GM10266 (cell line): ENCODE data around the gene RBM20.

Experiments
- DNase-seq: peaks from one replicate; pipeline ENCODE4 v3.0.0; 2012; ENCODE audit errors: extremely low spot score
- TF ChIP-seq, protein P1 (sequence below): IDR thresholded peaks from 2 replicates; pipeline ENCODE4 v1.5.1; 2012; ENCODE audit warnings: mild to moderate bottlenecking, low read depth; ENCODE audit not compliant: control insufficient read depth, insufficient read depth; ENCODE audit errors: missing control alignments

The RBM20 gene

DNA sequence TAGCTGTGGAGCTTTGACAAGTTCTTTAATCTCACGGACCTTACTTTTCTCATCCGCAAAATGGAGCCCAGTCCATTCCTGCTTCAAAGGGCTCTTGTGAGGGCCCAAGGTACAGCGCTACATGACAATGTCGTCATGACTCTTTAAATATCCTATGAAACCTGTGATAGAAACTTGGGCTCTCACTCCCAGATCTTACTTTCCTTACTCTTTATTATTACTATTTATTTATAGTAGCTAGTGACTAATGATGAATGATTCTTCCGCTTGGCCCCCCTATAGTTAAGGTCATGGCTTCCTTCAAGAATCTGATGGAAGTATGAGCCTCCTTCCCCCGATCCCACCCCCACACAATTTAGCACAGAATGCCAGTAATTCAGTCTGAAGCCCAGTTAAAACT, 41.9 kb downstream of the RBM20 start:
- TF ChIP-seq, protein P1, sequence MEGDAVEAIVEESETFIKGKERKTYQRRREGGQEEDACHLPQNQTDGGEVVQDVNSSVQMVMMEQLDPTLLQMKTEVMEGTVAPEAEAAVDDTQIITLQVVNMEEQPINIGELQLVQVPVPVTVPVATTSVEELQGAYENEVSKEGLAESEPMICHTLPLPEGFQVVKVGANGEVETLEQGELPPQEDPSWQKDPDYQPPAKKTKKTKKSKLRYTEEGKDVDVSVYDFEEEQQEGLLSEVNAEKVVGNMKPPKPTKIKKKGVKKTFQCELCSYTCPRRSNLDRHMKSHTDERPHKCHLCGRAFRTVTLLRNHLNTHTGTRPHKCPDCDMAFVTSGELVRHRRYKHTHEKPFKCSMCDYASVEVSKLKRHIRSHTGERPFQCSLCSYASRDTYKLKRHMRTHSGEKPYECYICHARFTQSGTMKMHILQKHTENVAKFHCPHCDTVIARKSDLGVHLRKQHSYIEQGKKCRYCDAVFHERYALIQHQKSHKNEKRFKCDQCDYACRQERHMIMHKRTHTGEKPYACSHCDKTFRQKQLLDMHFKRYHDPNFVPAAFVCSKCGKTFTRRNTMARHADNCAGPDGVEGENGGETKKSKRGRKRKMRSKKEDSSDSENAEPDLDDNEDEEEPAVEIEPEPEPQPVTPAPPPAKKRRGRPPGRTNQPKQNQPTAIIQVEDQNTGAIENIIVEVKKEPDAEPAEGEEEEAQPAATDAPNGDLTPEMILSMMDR = no peak
- no peak for DNase-seq

DNA sequence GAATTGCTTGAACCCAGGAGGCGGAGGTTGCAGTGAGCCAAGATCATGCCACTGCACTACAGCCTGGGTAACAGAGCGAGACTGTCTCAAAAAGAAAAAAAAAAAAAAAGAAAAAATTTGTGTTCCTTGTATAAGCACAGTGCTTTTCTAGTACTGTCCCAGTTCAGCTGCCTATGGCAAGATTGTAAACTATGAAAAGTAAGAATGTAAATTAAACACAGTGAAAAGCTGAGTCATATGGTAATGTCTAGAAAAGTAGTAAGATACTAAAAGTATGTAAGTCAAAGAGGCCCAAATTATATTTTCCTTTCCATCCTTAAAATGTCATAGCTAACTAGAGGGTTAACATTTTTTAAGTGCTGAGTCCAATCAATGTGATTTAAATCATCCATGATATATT, 42.8 kb downstream of the RBM20 start:
- no peak for DNase-seq

DNA sequence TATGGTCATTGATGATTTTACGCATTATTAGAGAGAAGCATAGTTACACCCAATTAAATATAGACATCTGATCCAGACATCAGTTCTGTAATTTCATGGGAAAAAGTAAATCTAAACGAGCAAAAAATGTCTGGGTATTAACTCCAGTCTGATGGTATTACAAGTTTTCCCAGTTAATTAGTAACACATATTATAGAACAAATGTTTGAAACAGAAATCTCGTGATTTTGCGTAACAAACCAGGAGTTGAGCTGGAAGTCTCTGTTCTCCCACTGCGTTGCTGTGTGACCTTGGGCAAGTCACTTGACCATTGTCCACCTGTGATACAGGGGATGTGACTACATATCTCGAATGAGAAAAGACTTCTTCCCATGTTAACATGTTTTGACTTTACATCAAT, 43.3 kb downstream of the RBM20 start:
- TF ChIP-seq, protein P1 = no peak
- DNase-seq = no peak

More for the DNA sequence above, 42.8 kb downstream of the RBM20 start:
- TF ChIP-seq, protein P1 = no peak

DNA sequence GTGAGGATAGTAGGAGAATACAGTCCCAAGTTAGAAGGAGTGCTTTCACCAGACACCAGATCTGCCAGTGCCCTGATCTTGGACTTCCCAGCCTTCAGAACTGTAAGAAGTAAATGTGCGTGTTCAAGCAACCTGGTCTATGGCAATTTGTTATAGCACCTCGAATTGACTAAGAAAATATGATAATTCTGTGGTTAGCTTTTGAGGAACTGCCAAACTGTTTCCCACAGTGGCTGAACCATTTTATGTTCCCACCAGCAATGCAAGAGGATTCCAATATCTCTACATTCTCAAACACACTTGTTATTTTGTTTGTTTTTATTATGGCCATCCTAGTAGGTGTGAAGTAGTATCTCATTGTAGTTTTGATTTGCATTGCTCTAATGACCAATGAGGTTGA, 47.0 kb downstream of the RBM20 start:
- DNase-seq = no peak
- TF ChIP-seq, protein P1 = no peak

DNA sequence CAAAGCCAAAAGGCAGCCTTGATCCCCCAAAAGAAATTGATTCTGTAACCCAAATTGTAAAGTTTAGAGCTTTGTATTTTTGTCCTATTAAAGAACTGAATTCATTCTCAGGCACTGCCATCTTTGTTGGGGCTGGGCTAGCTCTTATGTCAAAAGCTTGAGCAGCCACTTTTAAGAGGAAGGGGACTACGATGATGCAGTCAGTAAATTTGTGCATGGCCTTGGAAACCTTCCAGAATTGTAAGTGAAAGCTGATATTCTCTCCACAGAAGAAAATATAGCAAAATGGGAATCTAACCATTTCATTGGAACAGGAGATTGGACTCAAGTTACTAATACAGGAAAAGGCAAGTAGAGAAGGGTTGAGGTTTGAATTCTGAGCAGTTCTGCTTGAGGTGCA, 50.1 kb downstream of the RBM20 start:
- TF ChIP-seq, protein P1 = no peak

DNA sequence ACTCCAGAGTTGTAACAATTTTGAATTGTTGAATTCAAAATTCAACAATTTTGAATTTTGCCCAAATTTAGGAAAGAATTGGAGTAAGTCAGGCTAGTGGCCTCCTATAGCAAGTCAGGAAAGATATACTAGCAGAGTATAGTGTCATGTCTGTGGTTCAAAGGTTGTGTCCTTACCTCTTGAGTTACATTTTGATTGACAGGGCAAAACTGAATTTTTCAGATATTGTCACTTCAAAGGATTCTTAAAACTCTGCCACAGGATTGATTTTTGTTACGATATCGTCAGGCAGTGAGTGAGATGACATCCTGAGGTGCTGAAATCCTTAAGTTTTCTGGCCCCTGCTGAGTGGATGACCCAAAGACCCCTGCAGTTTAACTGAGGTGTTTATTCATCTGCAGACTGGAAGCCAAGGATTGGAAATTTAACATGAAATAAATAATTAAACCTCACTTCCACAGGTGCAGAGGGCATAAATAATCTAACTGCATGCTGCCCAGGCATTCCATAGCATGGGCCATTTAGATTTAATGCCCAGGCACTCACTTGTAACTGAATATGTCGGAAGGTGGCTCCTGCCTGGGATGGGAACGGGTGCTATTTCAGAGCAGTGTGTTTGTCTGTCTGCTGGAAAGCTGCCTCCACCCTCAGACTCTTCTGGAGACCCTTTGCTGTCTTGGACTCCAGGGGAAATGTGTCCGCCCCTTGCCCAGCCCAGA, 50.8 kb downstream of the RBM20 start:
- DNase-seq = no peak
- TF ChIP-seq, protein P1 = no peak

More for the DNA sequence above, 50.1 kb downstream of the RBM20 start:
- no peak for DNase-seq

DNA sequence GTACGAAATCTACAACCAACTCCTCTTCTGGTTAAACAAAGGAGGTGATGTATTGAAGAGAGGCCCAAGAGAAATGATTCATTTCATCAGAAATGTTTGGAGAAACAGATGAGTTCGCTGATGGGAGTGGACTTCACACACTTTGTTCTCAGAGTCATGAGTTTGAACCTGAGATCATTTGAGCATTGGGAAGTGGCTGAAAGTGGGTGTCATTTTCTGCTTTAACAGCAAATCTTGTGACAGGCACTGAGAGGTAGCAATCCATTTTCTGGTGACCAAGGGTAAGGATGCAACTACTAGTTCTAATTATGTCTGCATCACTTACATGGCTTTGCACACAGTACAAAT, 51.4 kb downstream of the RBM20 start:
- no peak for DNase-seq
- TF ChIP-seq, protein P1 = no peak
